ENCODE measurements around the gene EHMT1. TPM values are rescaled to one million over a fixed set of nuclear protein-coding genes. Genes with fewer than 3 reads are reported as not detected.

EHMT1 gene
- total RNA-seq, 1 donor from 2014 or later: 162 TPM

DNA sequence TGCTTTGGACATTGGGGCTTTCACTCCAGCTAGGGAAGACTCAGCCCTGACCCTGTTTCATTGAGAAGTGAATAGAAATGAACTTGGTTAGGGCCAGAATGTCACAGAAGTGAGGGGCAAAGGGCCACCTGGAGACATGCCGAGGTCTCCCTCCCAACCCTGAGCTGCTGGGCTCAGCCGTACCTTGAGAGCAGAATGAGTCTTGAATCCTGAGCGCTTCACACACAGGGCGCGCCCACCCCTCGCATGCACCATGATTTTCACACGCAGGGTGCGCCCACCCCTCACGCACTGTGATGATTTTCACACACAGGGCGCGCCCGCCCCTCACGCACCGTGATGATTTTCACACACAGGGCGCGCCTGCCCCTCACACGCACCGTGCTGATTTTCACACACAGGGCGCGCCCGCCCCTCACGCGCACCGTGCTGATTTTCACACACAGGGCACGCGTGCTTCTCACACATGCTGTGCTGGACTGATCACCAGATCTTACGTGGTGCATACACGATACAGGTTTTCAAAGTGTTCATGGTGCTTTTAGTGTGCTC is 99.0 kb downstream of the EHMT1 start:
- DNase-seq: no peak
- Mint-ChIP-seq H3K4me3 (ENCODE audit: unreplicated experiment) (no peak overlapping the region), H3K4me1 (ENCODE audit: low read depth, unreplicated experiment) (peaks cover 7% of the 10 kb centered on the region), H3K27ac (ENCODE audit: unreplicated experiment) (no peak overlapping the region), H3K9me3 (ENCODE audit: unreplicated experiment) (peaks cover 5% of the 10 kb centered on the region), H3K27me3 (ENCODE audit: unreplicated experiment) (peaks cover 7% of the 10 kb centered on the region), H3K36me3 (ENCODE audit: unreplicated experiment) (peaks cover 31% of the 10 kb centered on the region)
- TF ChIP-seq, protein P1, sequence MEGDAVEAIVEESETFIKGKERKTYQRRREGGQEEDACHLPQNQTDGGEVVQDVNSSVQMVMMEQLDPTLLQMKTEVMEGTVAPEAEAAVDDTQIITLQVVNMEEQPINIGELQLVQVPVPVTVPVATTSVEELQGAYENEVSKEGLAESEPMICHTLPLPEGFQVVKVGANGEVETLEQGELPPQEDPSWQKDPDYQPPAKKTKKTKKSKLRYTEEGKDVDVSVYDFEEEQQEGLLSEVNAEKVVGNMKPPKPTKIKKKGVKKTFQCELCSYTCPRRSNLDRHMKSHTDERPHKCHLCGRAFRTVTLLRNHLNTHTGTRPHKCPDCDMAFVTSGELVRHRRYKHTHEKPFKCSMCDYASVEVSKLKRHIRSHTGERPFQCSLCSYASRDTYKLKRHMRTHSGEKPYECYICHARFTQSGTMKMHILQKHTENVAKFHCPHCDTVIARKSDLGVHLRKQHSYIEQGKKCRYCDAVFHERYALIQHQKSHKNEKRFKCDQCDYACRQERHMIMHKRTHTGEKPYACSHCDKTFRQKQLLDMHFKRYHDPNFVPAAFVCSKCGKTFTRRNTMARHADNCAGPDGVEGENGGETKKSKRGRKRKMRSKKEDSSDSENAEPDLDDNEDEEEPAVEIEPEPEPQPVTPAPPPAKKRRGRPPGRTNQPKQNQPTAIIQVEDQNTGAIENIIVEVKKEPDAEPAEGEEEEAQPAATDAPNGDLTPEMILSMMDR (IDR thresholded peaks at IDR 0.05; ENCODE audit: partially characterized antibody, unreplicated experiment): no peak

DNA sequence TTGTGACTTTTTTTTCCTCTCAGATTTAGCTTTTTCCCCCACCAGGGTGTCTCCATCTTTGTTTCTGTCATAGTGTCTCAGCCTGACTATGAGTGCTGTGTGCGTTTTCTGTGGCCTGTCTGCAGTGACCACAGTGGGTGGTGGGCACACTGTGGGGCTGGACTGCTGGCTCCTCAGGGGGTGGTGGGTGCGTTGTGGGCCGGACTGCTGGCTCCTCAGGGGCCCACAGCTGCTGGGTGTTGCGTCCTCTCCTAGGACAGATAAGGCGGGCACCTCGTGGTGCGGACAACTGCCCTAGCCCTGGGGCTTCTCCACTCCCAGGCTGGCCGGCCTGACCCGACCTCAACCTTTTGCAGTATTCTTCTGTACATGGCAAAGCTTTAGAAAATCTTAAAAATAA is 100.4 kb downstream of the EHMT1 start:
- H3K36me3 Mint-ChIP-seq (ENCODE audit: unreplicated experiment): peaks cover 27% of the 10 kb centered on the region
- H3K4me3 Mint-ChIP-seq (ENCODE audit: unreplicated experiment): no peak overlapping the region
- H3K9me3 Mint-ChIP-seq (ENCODE audit: unreplicated experiment): peaks cover 5% of the 10 kb centered on the region
- peaks cover 7% of the 10 kb centered on the region for H3K27me3 Mint-ChIP-seq (ENCODE audit: unreplicated experiment)
- TF ChIP-seq, protein P1 (IDR thresholded peaks at IDR 0.05; ENCODE audit: partially characterized antibody, unreplicated experiment): no peak
- H3K4me1 Mint-ChIP-seq (ENCODE audit: low read depth, unreplicated experiment): peaks cover 9% of the 10 kb centered on the region
- no peak for DNase-seq
- H3K27ac Mint-ChIP-seq (ENCODE audit: unreplicated experiment): no peak overlapping the region

DNA sequence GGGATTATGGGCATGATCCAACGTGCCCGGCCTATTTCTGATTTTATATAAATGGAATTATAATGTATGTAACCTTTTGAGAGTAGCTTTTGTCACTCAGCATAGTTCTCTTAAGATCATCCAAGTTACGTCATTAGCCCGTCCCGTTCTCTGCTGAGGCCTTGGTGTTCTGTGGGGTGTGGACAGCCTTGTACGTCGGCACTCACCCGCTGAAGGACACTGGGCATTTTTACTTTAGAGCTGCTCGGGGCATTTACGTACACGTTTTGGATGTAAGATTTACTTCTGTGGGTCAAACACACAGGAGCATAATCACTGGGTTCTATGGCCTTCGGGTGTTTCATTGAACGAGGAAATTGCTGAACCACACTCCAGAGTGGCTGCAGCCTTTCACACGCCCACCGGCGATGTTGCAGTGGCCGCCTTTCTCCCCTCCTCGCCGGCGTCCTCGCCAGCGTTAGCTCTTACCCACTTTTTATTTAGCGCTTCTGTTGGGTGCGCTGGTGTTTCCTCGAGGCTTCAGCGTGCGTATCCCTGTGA is 101.8 kb downstream of the EHMT1 start:
- Mint-ChIP-seq H3K4me3 (ENCODE audit: unreplicated experiment) (no peak overlapping the region), H3K4me1 (ENCODE audit: low read depth, unreplicated experiment) (peaks cover 6% of the 10 kb centered on the region), H3K36me3 (ENCODE audit: unreplicated experiment) (peaks cover 35% of the 10 kb centered on the region), H3K27me3 (ENCODE audit: unreplicated experiment) (peaks cover 12% of the 10 kb centered on the region), H3K9me3 (ENCODE audit: unreplicated experiment) (peaks cover 12% of the 10 kb centered on the region), H3K27ac (ENCODE audit: unreplicated experiment) (no peak overlapping the region)
- TF ChIP-seq, protein P1 (IDR thresholded peaks at IDR 0.05; ENCODE audit: partially characterized antibody, unreplicated experiment): no peak
- DNase-seq: no peak

DNA sequence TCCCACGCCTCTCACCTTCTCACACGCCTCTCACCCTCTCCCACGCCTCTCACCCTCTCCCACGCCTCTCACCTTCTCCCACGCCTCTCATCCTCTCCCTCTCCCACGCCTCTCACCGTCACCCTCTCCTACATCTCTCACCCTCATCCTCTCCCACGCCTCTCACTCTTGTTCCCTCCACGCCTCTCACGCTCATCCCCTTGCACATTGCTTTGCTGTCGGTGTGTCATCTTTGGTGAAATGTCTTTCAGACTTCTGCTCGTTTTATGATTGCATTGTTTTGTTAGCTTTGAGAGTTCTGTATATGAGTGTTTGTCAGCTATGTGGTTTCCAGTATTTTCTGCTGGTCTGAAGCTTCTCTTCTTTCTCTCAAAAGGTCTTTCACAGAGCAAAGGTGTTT is 102.7 kb downstream of the EHMT1 start:
- DNase-seq: no peak
- TF ChIP-seq, protein P1 (IDR thresholded peaks at IDR 0.05; ENCODE audit: partially characterized antibody, unreplicated experiment): no peak
- H3K36me3 Mint-ChIP-seq (ENCODE audit: unreplicated experiment): peaks cover 41% of the 10 kb centered on the region
- H3K27ac Mint-ChIP-seq (ENCODE audit: unreplicated experiment): peak overlapping the region; percentile 76
- H3K9me3 Mint-ChIP-seq (ENCODE audit: unreplicated experiment): peaks cover 13% of the 10 kb centered on the region
- peaks cover 6% of the 10 kb centered on the region for H3K4me1 Mint-ChIP-seq (ENCODE audit: low read depth, unreplicated experiment)
- H3K27me3 Mint-ChIP-seq (ENCODE audit: unreplicated experiment): peaks cover 13% of the 10 kb centered on the region
- H3K4me3 Mint-ChIP-seq (ENCODE audit: unreplicated experiment): peak overlapping the region; percentile 3

DNA sequence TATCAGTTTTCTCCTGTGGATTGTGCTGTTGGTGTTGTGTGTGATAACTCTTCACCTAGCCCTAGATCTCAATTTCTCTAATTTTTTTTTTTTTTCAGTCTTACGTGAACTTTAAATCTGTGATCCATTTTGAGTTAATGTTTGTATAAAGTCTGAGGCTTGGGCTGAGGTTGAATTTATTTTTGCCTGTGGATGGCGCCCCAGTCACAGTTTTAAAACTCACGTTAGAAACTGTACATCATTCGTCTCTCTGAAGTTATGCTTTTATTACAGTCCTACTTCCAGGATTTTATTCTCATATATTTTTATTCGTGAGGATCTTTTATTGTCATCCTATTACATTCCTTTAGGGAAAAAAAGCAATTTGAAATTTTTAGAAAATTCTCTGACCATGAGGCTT is 103.1 kb downstream of the EHMT1 start:
- H3K4me1 Mint-ChIP-seq (ENCODE audit: low read depth, unreplicated experiment): peaks cover 6% of the 10 kb centered on the region
- H3K4me3 Mint-ChIP-seq (ENCODE audit: unreplicated experiment): peak overlapping the region; percentile 3
- H3K27ac Mint-ChIP-seq (ENCODE audit: unreplicated experiment): peak overlapping the region; percentile 76
- TF ChIP-seq, protein P1 (IDR thresholded peaks at IDR 0.05; ENCODE audit: partially characterized antibody, unreplicated experiment): no peak
- DNase-seq: no peak
- peaks cover 12% of the 10 kb centered on the region for H3K27me3 Mint-ChIP-seq (ENCODE audit: unreplicated experiment)
- H3K36me3 Mint-ChIP-seq (ENCODE audit: unreplicated experiment): peaks cover 41% of the 10 kb centered on the region
- peaks cover 17% of the 10 kb centered on the region for H3K9me3 Mint-ChIP-seq (ENCODE audit: unreplicated experiment)
